NCI-H187 (cell line): ENCODE data around the gene ISY1.
A peak's percentile ranks its signal among the peaks of the same experiment; 100 is the strongest.
"Not testable (repeated sequence)": the region's sequence is repeated elsewhere in the genome, so short reads cannot be mapped to it uniquely, and the experiment has no call there.

Experiments used
- DNase-seq, 2 experiments: peaks; one replicate each; lab custom pipeline; 2025; lab: John Stamatoyannopoulos, UW

The ISY1 gene

GRCh38 chr3:129160891-129161859 lies at the start of gene ISY1:
Gene ISY1, minus strand, starts transcription at chr3:129161063. Its CDS starts 88 bp downstream, at chr3:129160975.
- peak; percentile 85 to 90 for DNase-seq

GRCh38 chr3:129207479-129207878 lies 46.6 kb upstream of the ISY1 start:
- no peak for DNase-seq

GRCh38 chr3:129205109-129205832 lies 44.4 kb upstream of the ISY1 start:
- no peak for DNase-seq

- DNase-seq: no peak
These were observed 43.6 kb upstream of the ISY1 start for GRCh38 chr3:129204473-129204872.

GRCh38 chr3:129199366-129199765 lies 38.5 kb upstream of the ISY1 start:
- DNase-seq: no peak

- DNase-seq: no peak
These were observed 36.5 kb upstream of the ISY1 start for GRCh38 chr3:129197321-129197720.

GRCh38 chr3:129196601-129197000 lies 35.7 kb upstream of the ISY1 start:
- no peak for DNase-seq

- DNase-seq: no peak
These were observed 34.9 kb upstream of the ISY1 start for GRCh38 chr3:129195731-129196256.

GRCh38 chr3:129189793-129190192 lies 28.9 kb upstream of the ISY1 start:
- not testable (repeated sequence) for DNase-seq

- no peak for DNase-seq
These were observed 27.0 kb upstream of the ISY1 start for GRCh38 chr3:129187857-129188256.

GRCh38 chr3:129185783-129186182 lies 24.9 kb upstream of the ISY1 start:
- DNase-seq: no peak

- DNase-seq: not testable (repeated sequence)
These were observed 24.1 kb upstream of the ISY1 start for GRCh38 chr3:129184784-129185542.

- no peak for DNase-seq
These were observed 23.5 kb upstream of the ISY1 start for GRCh38 chr3:129184396-129184657.

GRCh38 chr3:129183569-129184395 lies 22.9 kb upstream of the ISY1 start, which contains the start of gene CNBP:
Gene CNBP, minus strand, starts transcription at chr3:129183896. Its CDS starts 12,139 bp downstream, at chr3:129171757.
- DNase-seq: peak; percentile 81 to 82

- DNase-seq: no peak
These were observed 21.7 kb upstream of the ISY1 start for GRCh38 chr3:129182390-129183185.

- DNase-seq: no peak
These were observed 21.0 kb upstream of the ISY1 start for GRCh38 chr3:129181819-129182218.

- no peak for DNase-seq
These were observed 19.6 kb upstream of the ISY1 start for GRCh38 chr3:129180461-129180860.

GRCh38 chr3:129176051-129176450 lies 15.2 kb upstream of the ISY1 start:
- DNase-seq: no peak

- no peak for DNase-seq
These were observed 12.9 kb upstream of the ISY1 start for GRCh38 chr3:129173725-129174124.

- no peak for DNase-seq
These were observed 12.3 kb upstream of the ISY1 start for GRCh38 chr3:129173206-129173605.
